GM15510 (cell line): Measurements from ENCODE around the gene GLB1L2.

ENCODE experiments used
- POLR2A ChIP-seq: IDR thresholded peaks from 3 replicates; pipeline ENCODE4 v1.6.1; 2011; ENCODE audit warnings: borderline replicate concordance; ENCODE audit not compliant: insufficient read length; ENCODE audit errors: extremely low read depth

GLB1L2 gene

DNA sequence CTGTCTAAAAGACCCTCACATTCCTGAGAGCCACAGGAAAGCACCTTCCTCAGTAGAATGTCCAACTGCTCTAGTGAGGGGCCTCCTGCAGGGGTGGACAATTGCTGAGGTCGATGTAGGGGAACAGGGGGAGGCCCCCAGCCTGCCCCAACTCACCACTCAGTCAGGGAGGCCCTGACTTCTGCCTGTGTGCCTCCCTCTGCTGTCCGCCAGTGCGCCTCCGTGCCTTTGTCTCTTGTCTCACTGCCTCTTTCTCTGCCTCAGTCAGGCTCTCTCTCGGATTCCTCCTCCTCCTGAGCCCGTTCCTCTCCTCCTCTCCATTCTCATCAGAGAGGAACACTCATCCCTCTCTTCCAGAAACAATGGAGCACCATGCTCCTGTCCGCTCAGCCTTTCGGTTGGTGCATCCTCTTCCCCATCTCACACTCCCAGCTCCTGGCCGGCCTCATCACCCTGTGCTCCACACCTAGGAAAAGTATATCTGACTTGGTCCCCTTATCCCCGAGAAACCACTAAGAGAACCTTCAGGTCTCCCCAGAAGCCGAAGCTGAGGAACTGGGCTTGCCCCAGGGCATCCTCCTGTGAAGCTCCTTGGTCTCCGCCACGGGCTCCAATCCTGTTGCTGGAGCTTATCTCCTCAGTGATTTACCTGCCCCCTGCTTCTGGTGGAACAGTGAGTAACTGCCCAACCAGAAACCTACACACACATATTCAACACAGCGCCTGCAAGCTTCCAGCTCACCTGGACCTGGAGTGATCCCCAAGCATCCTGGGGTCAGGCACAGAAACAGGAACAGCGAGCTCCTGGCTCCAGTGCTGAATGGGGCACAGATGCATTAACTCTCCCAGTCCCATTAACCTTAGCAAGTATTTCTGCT, 78.0 kb downstream of the GLB1L2 start:
- no peak for TF ChIP-seq POLR2A

DNA sequence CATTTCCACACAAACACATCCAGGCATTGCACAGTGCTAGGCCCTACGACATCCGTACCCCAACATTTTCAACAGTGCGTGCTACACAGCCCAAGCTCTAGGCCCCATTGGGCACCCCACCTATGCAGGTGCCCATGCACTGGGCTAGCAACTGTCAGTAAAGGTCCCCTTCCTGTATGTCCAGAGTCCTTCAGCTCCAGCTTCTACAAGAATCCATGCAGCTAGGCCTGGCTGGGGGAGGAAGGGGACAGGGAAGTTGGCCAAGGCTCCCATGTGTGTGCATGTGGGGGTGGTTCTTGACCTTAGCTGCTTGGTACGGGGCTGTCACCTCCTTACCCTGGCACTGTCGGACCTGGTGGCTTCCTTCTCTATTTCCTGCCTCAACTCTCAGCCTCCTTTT, 79.0 kb downstream of the GLB1L2 start:
- TF ChIP-seq POLR2A: no peak

DNA sequence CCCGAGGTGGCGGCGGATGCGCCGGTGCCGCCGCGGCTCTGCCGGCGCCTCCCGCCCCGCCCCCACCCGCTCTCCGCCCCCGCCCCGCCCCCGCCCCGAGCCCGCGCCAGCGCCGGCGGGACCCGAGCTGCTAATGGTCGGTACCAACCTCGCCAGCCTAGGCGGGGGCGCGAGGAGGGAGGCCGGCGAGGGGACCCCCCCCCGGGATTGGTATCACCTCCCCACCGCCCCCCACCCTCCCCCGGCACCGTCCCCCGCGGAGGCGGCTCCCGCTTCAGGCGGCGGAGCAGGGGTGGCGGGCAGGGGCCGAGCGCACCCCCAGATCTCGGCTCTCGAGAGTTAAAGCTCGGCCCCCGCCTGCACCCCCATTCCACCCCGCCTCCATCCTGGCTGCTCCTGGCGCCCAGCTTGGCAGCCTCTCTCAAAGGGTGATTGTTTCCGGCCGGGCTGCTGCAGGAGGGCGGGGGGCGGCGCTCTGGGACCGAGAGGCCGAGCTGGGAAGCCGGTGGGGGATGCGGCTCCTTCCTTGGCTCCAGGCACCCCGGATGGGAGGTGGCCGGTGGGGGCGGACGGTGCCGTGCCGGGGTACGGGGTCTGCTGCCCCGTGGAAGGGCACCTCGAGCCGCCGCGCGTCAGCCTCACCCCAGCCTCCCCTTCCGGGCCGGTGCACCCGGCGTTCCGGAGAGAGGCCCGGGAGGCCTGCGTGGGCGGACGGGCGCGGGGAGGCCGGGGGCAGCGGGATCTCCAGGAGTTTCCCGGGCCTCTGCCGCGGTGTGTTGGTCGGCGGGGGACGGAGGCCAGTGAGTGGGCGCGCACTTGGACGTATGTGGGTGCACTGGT, 80.6 kb downstream of the GLB1L2 start, which contains the start of gene B3GAT1:
TSS of gene B3GAT1 (minus strand) at position 40 of the 840 bp plus-strand sequence. CDS start 24,583 bp downstream, outside the sequence.
- TF ChIP-seq POLR2A: no peak

DNA sequence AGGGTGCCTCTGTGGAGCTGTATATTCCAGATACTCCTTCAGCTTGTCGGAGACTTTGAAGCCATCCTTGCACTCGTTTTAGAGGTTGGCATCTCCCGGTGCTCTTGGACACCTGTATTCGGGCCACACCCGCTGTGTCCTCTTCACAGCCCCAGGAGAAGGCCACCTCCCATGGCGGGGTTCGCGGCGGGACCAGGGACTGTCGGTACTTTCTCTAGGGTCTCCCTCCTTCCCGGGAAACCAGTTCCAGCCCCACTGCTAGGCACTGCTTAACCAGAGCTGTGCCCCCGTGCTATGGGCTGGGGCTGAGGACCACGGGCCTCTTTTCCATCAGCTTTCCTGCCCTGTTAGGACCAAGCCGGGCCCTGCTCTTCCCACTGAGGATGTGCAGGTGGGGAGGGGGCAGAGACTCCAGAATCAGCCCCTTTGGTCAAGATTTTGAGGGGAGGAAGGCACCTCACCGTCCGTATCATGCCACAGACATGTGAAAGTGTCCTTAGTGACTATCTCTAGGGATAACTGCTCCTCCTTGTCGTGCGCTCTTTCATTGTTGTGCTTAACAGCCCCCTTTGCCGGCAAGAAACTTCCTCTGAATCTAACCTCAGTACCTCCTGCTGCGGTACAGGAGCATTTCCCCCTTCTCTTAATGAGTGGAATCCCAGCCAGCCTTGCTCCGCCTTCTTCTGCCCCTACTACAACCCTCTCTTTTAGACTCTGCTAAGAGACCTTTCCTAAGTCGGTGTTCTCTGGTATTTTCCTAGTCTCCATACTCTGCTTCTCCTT, 81.4 kb downstream of the GLB1L2 start:
- no peak for TF ChIP-seq POLR2A

DNA sequence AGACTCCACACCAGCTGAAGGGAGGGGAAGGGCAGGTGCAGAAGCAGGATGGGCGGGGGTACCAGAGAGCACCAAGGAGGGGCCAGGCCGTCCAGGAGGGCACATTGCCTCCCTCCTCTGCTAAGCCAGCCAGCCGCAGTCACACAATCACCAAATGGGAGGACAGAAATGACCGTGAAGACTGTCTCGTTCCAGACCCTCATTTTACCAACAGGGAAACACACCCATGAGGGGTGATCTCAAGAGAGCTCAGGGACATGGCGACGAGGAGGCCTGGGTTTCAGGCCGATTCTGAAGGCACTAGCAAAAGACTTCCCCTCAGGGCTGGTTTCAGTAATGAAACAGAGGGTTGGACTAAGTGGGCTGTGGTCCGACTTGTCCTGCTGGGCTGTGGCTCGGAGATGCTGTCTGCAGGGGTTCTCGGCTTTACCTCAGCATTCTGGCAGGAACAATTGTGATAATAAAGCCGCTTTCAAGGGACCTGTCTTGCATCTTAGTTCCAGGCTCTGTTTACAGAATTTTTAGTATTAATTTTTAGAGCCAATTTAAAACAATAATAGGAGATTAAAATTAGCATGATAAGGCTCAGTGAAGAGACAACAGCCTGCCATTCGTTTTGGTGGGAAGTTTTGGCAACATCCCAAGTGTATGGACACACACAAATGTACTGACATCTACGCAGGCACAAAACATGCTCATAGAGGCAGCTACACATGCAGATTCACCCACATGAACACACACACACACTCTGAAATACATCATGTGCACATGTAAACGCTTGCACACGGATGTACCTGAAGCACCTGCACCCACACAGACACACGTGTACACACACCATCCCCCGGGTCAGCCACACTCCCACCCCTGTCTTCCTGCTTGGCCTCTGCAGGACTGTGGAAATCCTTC, 82.3 kb downstream of the GLB1L2 start:
- no peak for TF ChIP-seq POLR2A

DNA sequence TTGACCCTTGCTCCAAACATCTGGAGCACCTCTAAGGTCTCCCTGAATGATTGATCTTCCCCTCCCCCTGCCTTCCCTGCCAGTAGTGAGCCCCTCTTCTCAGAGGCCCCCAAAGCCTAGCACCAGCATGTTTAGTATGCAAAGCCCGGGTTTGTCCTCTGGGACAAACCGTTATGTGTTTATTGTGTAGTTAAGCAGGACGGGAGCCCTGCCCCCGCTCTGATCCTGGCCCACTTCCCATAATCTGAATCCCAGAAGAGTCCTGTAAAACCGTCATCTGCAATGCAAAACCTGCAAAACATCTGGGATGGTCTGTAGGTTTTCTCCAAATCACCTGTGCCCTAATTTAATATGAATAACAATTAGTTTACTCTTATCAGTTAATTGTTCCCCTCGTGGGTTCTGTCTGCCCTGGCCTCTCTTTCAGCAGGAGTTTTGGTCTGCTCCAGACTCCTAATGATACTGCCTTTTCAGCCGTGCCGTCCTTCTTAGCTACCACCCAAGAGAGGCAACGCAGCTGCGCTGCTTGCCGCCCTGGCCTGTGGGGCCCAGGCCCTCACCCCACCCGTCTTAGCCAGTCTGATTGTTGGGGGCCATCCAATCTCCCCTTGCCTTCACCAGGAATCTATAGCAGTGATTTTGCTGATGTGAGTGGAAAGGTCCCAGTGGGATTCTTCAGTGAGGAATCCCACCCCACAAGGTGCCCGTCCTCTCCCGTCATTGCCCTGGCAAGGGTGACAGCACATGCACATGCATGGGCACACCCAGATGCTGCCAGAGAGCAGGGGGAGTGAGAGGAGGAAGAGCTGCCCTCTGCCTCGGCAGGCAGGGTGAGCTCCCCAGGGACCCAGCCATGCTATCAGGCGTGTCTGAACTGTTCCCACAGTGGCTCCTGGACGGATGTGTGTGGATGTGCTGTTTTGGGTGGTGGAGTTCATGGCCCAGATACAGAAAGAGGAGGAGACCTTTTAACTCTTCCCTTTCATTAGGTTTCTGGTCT, 83.3 kb downstream of the GLB1L2 start:
- no peak for TF ChIP-seq POLR2A

DNA sequence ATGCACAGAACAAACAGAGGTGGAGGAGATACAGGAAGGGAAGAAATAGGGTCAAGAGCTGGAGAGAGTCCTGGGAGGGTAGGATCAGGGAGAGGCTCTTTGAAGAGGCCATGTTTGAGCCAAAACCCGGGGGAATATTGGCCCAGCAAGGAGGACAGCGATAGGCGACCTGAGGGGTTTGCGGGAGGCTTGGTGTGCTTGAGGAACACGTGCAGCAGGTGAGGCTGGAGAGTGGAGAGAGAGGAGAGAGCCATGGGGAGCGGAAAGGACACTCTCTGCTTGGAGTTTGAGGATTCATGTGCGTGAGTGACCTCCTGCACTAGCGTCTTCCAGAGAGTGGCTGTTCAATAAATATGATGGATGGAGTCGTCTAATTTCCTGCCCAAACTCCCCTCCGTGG, 84.9 kb downstream of the GLB1L2 start:
- TF ChIP-seq POLR2A: no peak

DNA sequence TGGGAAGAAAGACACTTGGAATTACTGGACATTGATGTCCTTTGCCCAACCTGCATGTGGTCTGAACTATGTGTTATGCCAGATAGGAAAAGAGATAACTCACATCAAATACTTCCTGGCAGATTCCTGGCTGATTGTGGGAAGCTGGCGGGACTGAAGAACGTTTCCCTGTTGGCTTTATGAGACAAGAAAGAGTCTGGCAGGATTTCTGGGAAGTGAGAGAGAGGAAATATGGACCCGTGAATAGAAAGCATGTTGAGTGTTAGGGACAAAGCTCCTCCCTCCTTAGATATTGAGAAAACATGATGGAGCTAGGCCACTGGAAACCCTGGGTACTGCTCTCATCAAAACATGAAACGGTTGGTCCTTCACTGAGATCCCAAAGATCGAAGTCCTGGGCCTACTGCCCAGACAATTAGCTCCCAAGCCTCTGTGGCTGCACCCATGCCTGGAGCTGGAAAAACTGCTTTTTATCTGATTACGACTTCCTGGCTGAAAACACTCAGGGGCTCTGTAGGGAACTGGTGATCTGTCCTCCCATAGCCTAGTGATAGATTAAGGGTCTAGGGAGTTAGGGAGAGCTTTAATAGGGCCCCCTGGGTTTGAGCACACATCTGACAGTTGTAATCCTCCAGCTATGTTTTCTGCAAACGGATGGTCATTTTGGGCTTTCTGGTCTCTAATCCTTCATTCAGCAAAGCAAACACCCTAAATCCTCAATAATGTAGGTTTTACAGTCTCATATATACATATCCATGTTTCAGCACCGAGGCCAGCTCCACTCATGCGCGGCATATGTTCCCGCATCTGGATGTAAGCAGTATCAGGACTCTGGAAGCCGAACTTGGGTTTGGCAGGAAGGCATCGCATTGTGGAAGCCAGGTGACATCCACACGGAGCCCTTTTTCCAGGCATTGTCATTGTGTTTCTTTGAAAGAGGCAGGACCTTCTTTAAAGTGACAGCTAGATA, 86.4 kb downstream of the GLB1L2 start:
- no peak for TF ChIP-seq POLR2A

DNA sequence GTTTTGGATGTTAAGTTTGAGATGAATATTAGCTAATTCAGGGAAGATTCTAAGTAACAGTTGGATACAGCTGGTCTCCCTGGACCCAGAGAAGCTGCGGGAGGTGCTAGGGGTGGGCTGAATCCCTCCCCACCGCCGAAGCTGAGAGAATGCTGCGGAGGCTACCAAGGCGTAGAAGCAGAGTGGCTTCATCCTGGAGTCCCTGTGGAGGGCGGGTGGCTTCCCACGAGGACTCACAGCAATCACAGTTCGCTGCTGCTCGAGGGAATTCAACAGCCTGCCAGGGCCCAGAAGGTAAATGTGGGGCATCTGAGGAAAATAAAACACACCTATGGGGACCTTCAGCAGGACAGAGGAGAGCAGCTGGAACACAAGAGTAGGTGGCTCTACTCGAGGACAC, 91.3 kb downstream of the GLB1L2 start:
- TF ChIP-seq POLR2A: no peak

DNA sequence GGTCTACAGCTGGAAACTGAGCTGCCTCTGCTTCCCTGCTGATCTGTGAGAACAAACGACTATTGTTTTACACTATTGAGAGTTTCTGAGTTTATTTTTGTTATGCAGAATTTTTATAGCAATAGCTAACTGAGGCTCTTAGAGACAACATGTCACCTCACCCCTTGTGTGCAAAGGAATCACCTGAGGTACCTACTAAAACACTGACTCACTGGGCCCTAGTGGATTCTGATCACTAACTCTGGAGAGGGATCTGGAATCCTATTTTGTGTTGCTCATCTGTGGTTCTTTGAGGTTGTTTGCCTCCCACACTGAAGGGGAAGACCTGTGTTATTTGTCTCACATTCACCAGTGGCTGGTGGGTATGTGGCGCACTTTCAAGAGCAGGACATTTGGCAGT, 93.6 kb downstream of the GLB1L2 start:
- TF ChIP-seq POLR2A: no peak
